Measurements from ENCODE around the gene ZDHHC7. TPM values are rescaled to one million over a fixed set of nuclear protein-coding genes. Genes with fewer than 3 reads are reported as not detected.

ZDHHC7 gene
- total RNA-seq, result 10 to 100 TPM; 17.5 to 39.2 TPM

DNA sequence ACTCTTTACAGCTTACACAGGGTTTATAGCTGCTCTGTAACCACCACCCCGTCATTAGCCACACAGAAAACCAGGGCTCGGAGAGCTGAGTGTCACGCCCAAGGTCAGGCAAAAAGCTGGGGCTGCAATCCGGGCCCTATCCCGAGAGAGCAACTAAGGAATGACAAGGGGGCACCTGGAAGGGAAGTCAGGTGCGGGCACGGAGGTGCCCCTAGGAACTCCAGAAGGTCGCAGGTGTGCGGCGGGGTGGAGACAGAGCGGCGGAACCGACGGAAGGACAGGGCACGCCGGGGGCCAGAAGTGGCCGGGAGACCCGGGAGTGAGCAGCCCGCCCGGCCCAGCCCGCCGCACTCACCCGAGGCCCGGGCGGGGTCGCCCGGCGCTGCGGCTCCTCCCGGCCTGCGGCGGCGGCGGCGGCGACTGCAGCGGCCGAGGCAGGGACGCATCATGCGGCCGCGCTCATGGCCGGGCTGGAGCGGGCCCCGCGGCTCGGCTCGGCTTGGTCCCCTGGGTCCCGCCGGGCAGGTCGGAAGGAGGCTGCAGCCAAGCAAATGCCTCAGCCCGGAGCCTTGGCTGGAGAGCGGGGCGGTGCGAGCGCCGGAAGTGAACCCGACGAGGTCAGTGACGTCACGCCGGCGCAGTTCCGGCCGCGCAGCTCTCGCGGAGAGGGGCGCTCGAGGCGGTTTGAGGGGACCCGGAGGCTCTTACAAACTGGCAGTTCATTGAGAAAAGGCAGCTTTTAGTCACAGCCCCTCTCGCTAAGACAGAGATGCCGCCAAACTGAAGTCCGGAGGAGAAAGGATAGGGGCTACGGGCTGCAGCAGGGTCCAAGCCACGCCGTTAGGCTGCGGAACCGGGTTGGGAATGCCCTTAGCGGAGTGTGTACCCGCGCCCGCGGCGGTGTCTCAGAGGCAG, at the start of gene ZDHHC7:
TSS of gene ZDHHC7 (minus strand) at position 605 of the 915 bp plus-strand sequence. CDS start 20,917 bp downstream, outside the sequence.
- 0% methylated on average over 38 to 43 of the region's 86 CpGs for WGBS, 2 donors
- Histone ChIP-seq H3K9me3 (no peaks in the 10 kb centered on the region), H3K27ac (peak within 1 kb of the TSS; percentile 94 to 97 (median 96)), H3K4me1 (peaks cover 43% of the 10 kb centered on the region), H3K4me3 (peak within 1 kb of the TSS; percentile 43 to 73), H3K27me3 (no peaks in the 10 kb centered on the region), H3K36me3 (replicated peaks in 1 of 2; ENCODE audit: insufficient read depth in 1 of 2, low read depth in 2 of 2) (no peaks in the 10 kb centered on the region)
- TF ChIP-seq CTCF (IDR thresholded peaks at IDR 0.05), result peak in 4 of 7 experiments; percentile 3 to 29 (median 16)
- TF ChIP-seq POLR2A (IDR thresholded peaks at IDR 0.05), result peak; percentile 66 to 91 (median 83)
- DNase-seq, result peak; percentile 86 to 89 (median 88)
- ATAC-seq, result peak; percentile 93
- intact Hi-C loops (cut with DNase I), result no loop called here

- DNase-seq, result no peak
- TF ChIP-seq POLR2A (IDR thresholded peaks at IDR 0.05) (no peak), CTCF (IDR thresholded peaks at IDR 0.05) (no peak)
- intact Hi-C loops (cut with DNase I), result no loop called here
- Histone ChIP-seq H3K4me3 (no peak overlapping the region), H3K4me1 (peaks cover 20% of the 10 kb centered on the region), H3K27me3 (no peaks in the 10 kb centered on the region), H3K27ac (no peak overlapping the region), H3K9me3 (no peaks in the 10 kb centered on the region), H3K36me3 (replicated peaks in 1 of 2; ENCODE audit: insufficient read depth in 1 of 2, low read depth in 2 of 2) (no peaks in the 10 kb centered on the region)
- WGBS, 2 donors, result 91% methylated on average over 4 of the region's 4 CpGs
- no peak for ATAC-seq
Measured at GRCh38 chr16:85058909-85059308, 47.6 kb upstream of the ZDHHC7 start.

- H3K36me3 ChIP-seq (replicated peaks in 1 of 2; ENCODE audit: insufficient read depth in 1 of 2, low read depth in 2 of 2), result no peaks in the 10 kb centered on the region
- TF ChIP-seq POLR2A (IDR thresholded peaks at IDR 0.05), result no peak
- no peak for TF ChIP-seq CTCF (IDR thresholded peaks at IDR 0.05)
- WGBS, 2 donors, result 95 to 100% methylated on average over 2 to 7 of the region's 7 CpGs
- peaks cover 20% of the 10 kb centered on the region for H3K4me1 ChIP-seq
- intact Hi-C loops (cut with DNase I), result no loop called here
- no peaks in the 10 kb centered on the region for H3K27me3 ChIP-seq
- no peak for DNase-seq
- H3K27ac ChIP-seq, result no peak overlapping the region
- no peak for ATAC-seq
- no peak overlapping the region for H3K4me3 ChIP-seq
- no peaks in the 10 kb centered on the region for H3K9me3 ChIP-seq
Measured at GRCh38 chr16:85057948-85058347, 46.6 kb upstream of the ZDHHC7 start.

- H3K27ac ChIP-seq, result no peak overlapping the region
- H3K9me3 ChIP-seq, result no peaks in the 10 kb centered on the region
- intact Hi-C loops (cut with DNase I), result no loop called here
- no peaks in the 10 kb centered on the region for H3K36me3 ChIP-seq (replicated peaks in 1 of 2; ENCODE audit: insufficient read depth in 1 of 2, low read depth in 2 of 2)
- DNase-seq (peak; percentile 33 to 55 (median 46)), ATAC-seq (peak; percentile 71)
- H3K27me3 ChIP-seq, result no peaks in the 10 kb centered on the region
- H3K4me1 ChIP-seq, result peaks cover 20% of the 10 kb centered on the region
- TF ChIP-seq CTCF (IDR thresholded peaks at IDR 0.05), result peak; percentile 16 to 49 (median 41)
- TF ChIP-seq POLR2A (IDR thresholded peaks at IDR 0.05), result no peak
- 64 to 71% methylated on average over 9 of the region's 9 CpGs for WGBS, 2 donors
- no peak overlapping the region for H3K4me3 ChIP-seq
Measured at GRCh38 chr16:85057212-85057889, 46.0 kb upstream of the ZDHHC7 start.

Measured in body of pancreas (tissue), 4 donors.